LNCaP clone FGC (cell line): ENCODE measurements around the gene TMEM62.

ENCODE experiments used
- DNase-seq: peaks from one replicate; pipeline ENCODE4 v3.0.0-alpha.2; 2011; ENCODE audit warnings: low read depth
- H3K4me3 ChIP-seq: 2 replicates; pipeline ENCODE4 v1.5.1; 2011; ENCODE audit warnings: mild to moderate bottlenecking, low read depth, low read length, control low read depth
- CTCF ChIP-seq: IDR thresholded peaks from 2 replicates; pipeline ENCODE4 v1.5.1; 2012; ENCODE audit warnings: mild to moderate bottlenecking; ENCODE audit not compliant: control insufficient read depth, insufficient read depth; ENCODE audit errors: extremely low read depth

Gene TMEM62

GRCh38 chr15:43133430-43134156 lies at the start of gene TMEM62:
TMEM62 (plus strand) TSS chr15:43133586; CDS start chr15:43133803, 217 bp downstream.
- TF ChIP-seq CTCF = no peak
- DNase-seq = peak; percentile 70
- H3K4me3 ChIP-seq = peak within 1 kb of the TSS; percentile 66

- no peak for TF ChIP-seq CTCF
Measured at GRCh38 chr15:43085921-43086320, 47.5 kb upstream of the TMEM62 start.

DNA sequence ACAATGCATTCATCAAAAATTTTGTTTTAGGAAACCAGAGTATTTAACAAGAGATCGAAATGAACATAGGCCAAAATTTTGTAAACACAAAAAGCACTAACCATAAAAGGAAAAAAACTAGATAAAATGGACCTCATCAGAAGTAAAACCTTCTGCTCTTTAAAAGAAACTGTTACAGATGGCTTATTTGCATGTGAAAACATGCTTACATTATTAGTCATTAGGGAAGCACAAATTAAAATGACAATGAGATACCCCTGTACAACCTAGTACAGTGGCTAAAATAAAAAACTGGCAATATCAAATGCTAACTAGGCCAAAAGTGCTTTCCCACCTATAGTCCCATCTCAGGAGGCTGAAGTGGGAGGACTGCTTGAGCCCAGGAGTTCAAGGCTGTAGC lies 46.8 kb upstream of the TMEM62 start:
- H3K4me3 ChIP-seq = no peak overlapping the region
- TF ChIP-seq CTCF = no peak
- DNase-seq = no peak

More at GRCh38 chr15:43085921-43086320, 47.5 kb upstream of the TMEM62 start:
- DNase-seq = no peak
- H3K4me3 ChIP-seq = no peak overlapping the region

- no peak overlapping the region for H3K4me3 ChIP-seq
- no peak for DNase-seq
- no peak for TF ChIP-seq CTCF
Measured at GRCh38 chr15:43091859-43092258, 41.5 kb upstream of the TMEM62 start.

GRCh38 chr15:43093026-43093425 lies 40.4 kb upstream of the TMEM62 start:
- TF ChIP-seq CTCF = no peak
- no peak for DNase-seq
- H3K4me3 ChIP-seq = no peak overlapping the region

- H3K4me3 ChIP-seq = no peak overlapping the region
- no peak for TF ChIP-seq CTCF
- DNase-seq = no peak
Measured at GRCh38 chr15:43094416-43095030, 38.9 kb upstream of the TMEM62 start.
